ENCODE results near the gene PEAK3.

Gene PEAK3

DNA sequence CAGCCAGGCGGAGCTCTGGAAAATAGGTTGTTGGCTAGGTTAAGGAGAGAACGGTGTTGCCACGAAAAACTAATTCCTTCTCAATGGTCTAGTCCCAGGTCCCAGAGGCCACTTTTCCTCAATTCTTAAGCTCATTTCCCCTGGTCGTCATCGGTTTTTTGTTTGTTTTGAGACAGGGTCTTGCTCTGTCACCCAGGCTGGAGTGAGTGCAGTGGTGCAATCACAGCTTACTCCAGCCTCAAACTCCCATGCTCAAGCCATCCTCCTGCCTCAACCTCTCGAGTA, 44.2 kb downstream of the PEAK3 start:
- FAIRE-seq (no peak), DNase-seq (ENCODE audit: insufficient read length, low spot score) (no peak)
- TF ChIP-seq, protein P1, sequence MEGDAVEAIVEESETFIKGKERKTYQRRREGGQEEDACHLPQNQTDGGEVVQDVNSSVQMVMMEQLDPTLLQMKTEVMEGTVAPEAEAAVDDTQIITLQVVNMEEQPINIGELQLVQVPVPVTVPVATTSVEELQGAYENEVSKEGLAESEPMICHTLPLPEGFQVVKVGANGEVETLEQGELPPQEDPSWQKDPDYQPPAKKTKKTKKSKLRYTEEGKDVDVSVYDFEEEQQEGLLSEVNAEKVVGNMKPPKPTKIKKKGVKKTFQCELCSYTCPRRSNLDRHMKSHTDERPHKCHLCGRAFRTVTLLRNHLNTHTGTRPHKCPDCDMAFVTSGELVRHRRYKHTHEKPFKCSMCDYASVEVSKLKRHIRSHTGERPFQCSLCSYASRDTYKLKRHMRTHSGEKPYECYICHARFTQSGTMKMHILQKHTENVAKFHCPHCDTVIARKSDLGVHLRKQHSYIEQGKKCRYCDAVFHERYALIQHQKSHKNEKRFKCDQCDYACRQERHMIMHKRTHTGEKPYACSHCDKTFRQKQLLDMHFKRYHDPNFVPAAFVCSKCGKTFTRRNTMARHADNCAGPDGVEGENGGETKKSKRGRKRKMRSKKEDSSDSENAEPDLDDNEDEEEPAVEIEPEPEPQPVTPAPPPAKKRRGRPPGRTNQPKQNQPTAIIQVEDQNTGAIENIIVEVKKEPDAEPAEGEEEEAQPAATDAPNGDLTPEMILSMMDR (IDR thresholded peaks at IDR 0.05; ENCODE audit: insufficient read depth, missing control alignments), result no peak

DNA sequence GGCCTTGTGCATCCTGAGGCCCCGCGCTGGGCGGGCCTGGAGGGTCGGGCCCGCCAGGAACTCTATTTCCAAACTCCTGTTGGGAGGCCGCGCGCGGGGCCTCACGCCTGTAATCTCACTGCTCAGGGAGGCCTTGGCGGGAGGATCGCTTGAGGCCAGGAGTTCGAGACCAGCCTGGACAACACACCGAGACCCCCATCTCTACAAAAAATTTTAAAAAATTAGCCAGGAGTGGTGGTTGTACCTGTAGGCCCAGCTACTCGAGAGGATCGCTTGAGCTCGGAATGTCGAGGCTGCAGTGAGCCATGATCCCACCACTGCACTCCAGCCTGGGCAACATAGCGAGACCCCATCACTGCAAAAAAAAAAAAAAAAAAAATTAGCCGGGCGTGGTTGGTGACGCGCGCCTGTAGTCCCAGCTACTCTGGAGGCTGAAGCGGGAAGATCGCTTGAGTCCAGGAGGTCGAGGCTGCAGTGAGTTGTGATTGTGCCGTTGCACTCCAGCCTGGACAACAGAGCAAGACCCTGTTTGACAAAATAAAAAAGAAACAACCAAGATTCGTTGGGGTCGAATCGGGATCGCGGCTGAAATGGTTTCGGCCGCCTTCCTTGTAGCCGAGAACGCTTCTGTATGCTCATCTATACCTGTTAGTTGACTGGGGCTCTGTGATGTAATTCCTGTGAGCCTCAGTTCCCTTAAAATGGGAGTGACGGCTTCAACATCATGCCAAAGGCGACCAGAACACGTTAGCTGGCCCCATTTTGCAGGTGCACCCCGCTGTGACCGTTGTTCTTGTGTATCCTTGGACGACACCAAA, 44.7 kb downstream of the PEAK3 start:
- no peak for DNase-seq (ENCODE audit: insufficient read length, low spot score)
- TF ChIP-seq, protein P1 (IDR thresholded peaks at IDR 0.05; ENCODE audit: insufficient read depth, missing control alignments), result no peak
- FAIRE-seq, result no peak

DNA sequence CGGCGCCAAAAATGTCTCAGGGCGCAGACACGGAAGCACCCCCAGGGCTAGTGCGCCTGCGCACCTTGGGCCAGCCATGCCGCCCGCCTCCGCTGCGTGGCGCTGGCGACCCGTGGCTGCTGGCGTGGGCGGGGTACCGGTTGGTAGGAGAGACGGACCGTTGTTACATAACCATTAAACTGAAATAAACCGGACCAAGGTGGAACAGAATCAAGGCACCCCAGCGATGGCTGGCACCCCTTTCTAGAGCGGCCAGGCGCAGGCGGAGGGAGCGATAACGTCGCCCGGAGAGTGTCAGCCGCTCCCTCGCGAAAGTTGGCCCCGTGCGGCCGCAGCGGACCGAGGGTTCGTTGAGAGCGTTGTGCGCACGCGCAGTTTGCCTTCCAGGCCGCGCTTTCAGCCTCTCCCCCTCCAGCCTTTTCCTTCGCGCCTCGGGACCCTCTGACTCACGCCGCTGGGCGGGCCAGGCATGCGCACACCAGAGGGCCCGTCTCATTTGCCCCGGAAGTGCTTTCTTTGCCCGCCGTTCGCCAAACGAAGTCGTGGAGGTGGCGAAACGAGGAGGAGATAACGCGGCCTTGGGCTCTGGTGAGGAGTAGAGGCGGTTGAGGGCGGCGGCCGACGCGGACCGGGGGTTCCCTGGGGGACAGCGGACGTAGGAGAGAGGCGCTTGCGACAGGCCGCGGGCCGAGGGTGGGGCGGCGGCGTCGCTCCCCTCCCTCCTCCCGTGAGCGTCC, 45.5 kb downstream of the PEAK3 start, which contains the start of the genes PLEKHJ1 and SF3A2:
Gene PLEKHJ1, minus strand, starts transcription at position 16 of the 737 bp plus-strand sequence. CDS start 81 bp downstream, outside the sequence.
Gene SF3A2, plus strand, starts transcription at position 511 of the 737 bp plus-strand sequence. CDS start 6,595 bp downstream, outside the sequence.
- DNase-seq (ENCODE audit: insufficient read length, low spot score), result peak; percentile 97
- TF ChIP-seq, protein P1 (IDR thresholded peaks at IDR 0.05; ENCODE audit: insufficient read depth, missing control alignments), result peak; percentile 96
- FAIRE-seq, result no peak

DNA sequence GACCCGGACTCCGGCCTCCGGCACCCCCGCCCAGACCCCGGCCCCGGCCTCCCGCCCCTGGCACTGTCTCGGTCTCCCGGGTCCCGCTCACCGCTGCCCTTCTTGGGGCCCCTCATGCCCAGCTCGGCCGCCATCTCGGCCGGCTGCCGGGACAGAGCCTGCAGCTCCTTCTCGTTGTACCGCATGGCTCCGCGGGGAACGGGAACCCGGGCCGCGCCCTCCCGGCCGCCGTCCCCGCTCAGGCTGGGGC, 46.0 kb downstream of the PEAK3 start:
- DNase-seq (ENCODE audit: insufficient read length, low spot score) (no peak), FAIRE-seq (no peak)
- TF ChIP-seq, protein P1 (IDR thresholded peaks at IDR 0.05; ENCODE audit: insufficient read depth, missing control alignments), result no peak

DNA sequence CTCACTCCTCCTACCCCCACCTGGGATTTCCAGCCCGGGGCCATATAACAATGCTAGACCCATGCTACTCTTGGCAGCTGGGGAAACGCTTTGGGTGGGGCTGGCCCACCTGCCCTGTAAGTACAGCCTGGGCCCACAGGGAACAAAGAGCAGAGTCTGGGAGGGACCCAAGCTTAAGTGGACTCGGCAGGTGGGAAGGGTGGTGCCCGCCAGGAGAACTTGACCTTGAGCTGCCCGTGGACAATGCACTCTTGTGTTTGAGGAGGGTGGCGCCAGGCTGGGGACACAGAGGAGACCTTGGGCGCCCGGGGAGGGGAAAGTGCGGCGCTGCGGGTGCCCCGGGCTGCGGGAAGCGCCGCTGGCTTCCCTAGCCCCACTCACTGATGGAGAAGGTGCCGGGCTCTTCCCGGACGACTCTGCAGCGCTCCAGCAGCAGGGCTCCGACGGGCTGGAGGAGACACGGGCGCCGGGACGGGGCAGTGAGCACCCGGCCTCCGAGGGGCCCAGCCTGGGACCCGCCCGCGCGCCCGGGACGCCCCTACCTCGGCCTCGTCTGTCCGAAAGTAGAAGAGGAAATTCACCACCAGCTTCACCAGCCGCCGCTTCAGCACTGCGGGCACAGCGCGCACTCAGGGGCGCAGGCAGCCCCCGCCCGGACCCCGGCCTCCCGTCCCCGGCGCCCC, 46.5 kb downstream of the PEAK3 start:
- TF ChIP-seq, protein P1 (IDR thresholded peaks at IDR 0.05; ENCODE audit: insufficient read depth, missing control alignments), result no peak
- FAIRE-seq (no peak), DNase-seq (ENCODE audit: insufficient read length, low spot score) (no peak)

DNA sequence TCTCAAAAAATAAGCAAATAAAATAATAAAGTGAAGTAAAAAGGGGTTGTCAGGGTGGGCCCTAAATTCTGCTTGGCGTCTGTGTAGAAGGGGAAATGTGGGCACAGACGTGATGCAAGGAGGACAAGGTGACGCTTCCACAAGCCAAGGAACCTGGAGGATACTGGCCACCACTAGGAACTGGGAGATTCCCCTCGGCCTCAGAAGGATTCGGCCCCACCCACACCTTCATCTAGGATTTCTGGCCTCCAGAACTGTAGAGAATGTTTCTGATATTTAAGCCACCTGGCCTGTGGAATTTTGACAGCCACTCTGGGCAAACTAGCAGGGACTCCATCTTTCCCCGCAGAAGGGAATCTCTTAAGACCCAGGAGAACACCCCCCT, 47.0 kb downstream of the PEAK3 start:
- no peak for FAIRE-seq
- no peak for DNase-seq (ENCODE audit: insufficient read length, low spot score)
- TF ChIP-seq, protein P1 (IDR thresholded peaks at IDR 0.05; ENCODE audit: insufficient read depth, missing control alignments), result no peak

Measured in D721Med (cell line).